CD4-positive, alpha-beta T cell treated with Interleukin-4 for 4 hours (primary cell): Measurements from ENCODE around the gene PDE10A.

Experiments
- DNase-seq: peaks from one replicate; pipeline ENCODE4 v3.0.0-alpha.2; 2020

Gene PDE10A

GRCh38 chr6:165458134-165458533, 204.9 kb downstream of the PDE10A start:
- DNase-seq, result no peak

- no peak for DNase-seq
Observed at GRCh38 chr6:165456286-165456685, 206.8 kb downstream of the PDE10A start.

- DNase-seq, result no peak
Observed at GRCh38 chr6:165455488-165455887, 207.6 kb downstream of the PDE10A start.

GRCh38 chr6:165453395-165453794, 209.6 kb downstream of the PDE10A start:
- DNase-seq, result no peak

GRCh38 chr6:165451838-165452237, 211.2 kb downstream of the PDE10A start:
- no peak for DNase-seq

GRCh38 chr6:165448210-165448609, 214.8 kb downstream of the PDE10A start:
- DNase-seq, result no peak

GRCh38 chr6:165447141-165447540, 215.9 kb downstream of the PDE10A start:
- DNase-seq, result no peak

GRCh38 chr6:165446331-165446730, 216.7 kb downstream of the PDE10A start:
- DNase-seq, result no peak

- no peak for DNase-seq
Observed at GRCh38 chr6:165443462-165443861, 219.6 kb downstream of the PDE10A start.

GRCh38 chr6:165441181-165441580, 221.9 kb downstream of the PDE10A start:
- DNase-seq, result no peak

- DNase-seq, result no peak
Observed at GRCh38 chr6:165439928-165440554, 223.0 kb downstream of the PDE10A start.

- DNase-seq, result no peak
Observed at GRCh38 chr6:165426892-165427291, 236.1 kb downstream of the PDE10A start.

GRCh38 chr6:165422192-165422591, 240.8 kb downstream of the PDE10A start:
- DNase-seq, result no peak

GRCh38 chr6:165417278-165417865, 245.7 kb downstream of the PDE10A start:
- DNase-seq, result no peak

GRCh38 chr6:165404697-165405096, 258.3 kb downstream of the PDE10A start:
- DNase-seq, result no peak

GRCh38 chr6:165404296-165404695, 258.7 kb downstream of the PDE10A start:
- no peak for DNase-seq

- no peak for DNase-seq
Observed at GRCh38 chr6:165403006-165403595, 259.9 kb downstream of the PDE10A start.

- no peak for DNase-seq
Observed at GRCh38 chr6:165401092-165401491, 261.9 kb downstream of the PDE10A start.

- DNase-seq, result no peak
Observed at GRCh38 chr6:165390475-165390874, 272.6 kb downstream of the PDE10A start.

GRCh38 chr6:165389534-165389933, 273.5 kb downstream of the PDE10A start:
- no peak for DNase-seq

GRCh38 chr6:165383323-165383722, 279.7 kb downstream of the PDE10A start:
- DNase-seq, result no peak

GRCh38 chr6:165376100-165376499, 286.9 kb downstream of the PDE10A start:
- DNase-seq, result no peak

- no peak for DNase-seq
Observed at GRCh38 chr6:165365371-165365770, 297.7 kb downstream of the PDE10A start.

GRCh38 chr6:165345700-165346099, 317.3 kb downstream of the PDE10A start:
- DNase-seq, result no peak

- no peak for DNase-seq
Observed at GRCh38 chr6:165340532-165340931, 322.5 kb downstream of the PDE10A start.
